Heart right ventricle (tissue), 16 donors: ENCODE data around the gene HNRNPUL2. TPM values are rescaled to one million over a fixed set of nuclear protein-coding genes. Genes with fewer than 3 reads are reported as not detected.
A peak's percentile ranks its signal among the peaks of the same experiment; 100 is the strongest.

Source experiments
- ATAC-seq, 8 donors: fragments of 200-7000 bp; cut with Tn5 transposase; one replicate each; pipeline ENCODE4 v1.9.1; 2020; ENCODE audit warnings: mild to moderate bottlenecking in 8 of 8, moderate library complexity in 8 of 8, moderate number of reproducible peaks in 1 of 8
- DNase-seq, 2 donors: peaks; one replicate each; pipeline ENCODE4 v3.0.0-alpha.2; 2020
- H3K27ac ChIP-seq, 10 donors: fragments of 200-600 bp; sonication (generic) in 2 of 10; one replicate each; pipeline versions ENCODE4 v1.5.0 to v1.8.0; 2020 to 2022; ENCODE audit warnings: mild to moderate bottlenecking in 3 of 10
- H3K27me3 ChIP-seq, 7 donors: fragments of 200-600 bp; one replicate each; pipeline ENCODE4 v1.8.0; 2021 to 2022; ENCODE audit warnings: mild to moderate bottlenecking in 2 of 7
- H3K36me3 ChIP-seq, 9 donors: fragments of 200-600 bp; sonication (generic) in 1 of 9; one replicate each; pipeline versions ENCODE4 v1.5.0 to v1.8.0; 2020 to 2022; ENCODE audit warnings: mild to moderate bottlenecking in 2 of 9
- H3K4me1 ChIP-seq, 9 donors: fragments of 200-600 bp; sonication (generic) in 1 of 9; one replicate each; pipeline versions ENCODE4 v1.5.0 to v1.8.0; 2020 to 2022; ENCODE audit warnings: mild to moderate bottlenecking in 4 of 9
- H3K4me3 ChIP-seq, 10 donors: fragments of 200-600 bp; sonication (generic) in 2 of 10; one replicate each; pipeline versions ENCODE4 v1.5.0 to v1.8.0; 2020 to 2022; ENCODE audit warnings: mild to moderate bottlenecking in 7 of 10, moderate library complexity in 2 of 10
- H3K9me3 ChIP-seq, 11 donors: fragments of 200-600 bp in 10 of 11; sonication (generic) in 2 of 11; one replicate each; pipeline versions ENCODE4 v1.5.0 to v1.8.0; 2013 to 2022; ENCODE audit warnings: mild to moderate bottlenecking in 2 of 11, control low read depth in 1 of 11, moderate library complexity in 1 of 11
- WGBS, 2 donors: extraction: QIAGEN DNeasy Blood & Tissue Kit; methylation state at CpG; one replicate each; pipeline ENCODE4 v1.1.7; 2013; ENCODE audit warnings: inconsistent platforms in 1 of 2; 5-methylcytosine and 5-hydroxymethylcytosine counted together
- intact Hi-C, 10 donors: fragments of 100-400 bp; cut with DNase I; formaldehyde crosslinking; loops; one replicate each; pipeline versions ENCODE4 v1.11.1 to v1.14.2; 2022
- polyA plus RNA-seq, 2 donors: library from polyadenylated mRNA; stranded (reverse); fragments of 200-250 nt; gene quantifications; one replicate each; pipeline ENCODE4 v1.2.3, GENCODE V29; 2013
- total RNA-seq, 10 donors: library from RNA; stranded (reverse); fragmentation: NEBNext Ultra II Directional in 3 of 10; extraction: Animal tissue kit (Norgen Biotek cat#: 25700) in 3 of 10; gene quantifications; one replicate each; pipeline versions ENCODE4 v1.2.1 to v1.2.4, GENCODE V29; 2021 to 2023
- TF ChIP-seq, protein P1 (sequence below), 9 donors: fragments of 200-600 bp; sonication (generic) in 2 of 9; IDR thresholded peaks; one replicate each; pipeline versions ENCODE4 v1.5.0 to v1.8.0; 2021 to 2022; ENCODE audit warnings: antibody characterized with exemption in 9 of 9, mild to moderate bottlenecking in 5 of 9, moderate library complexity in 1 of 9
- donor health status: Arrhythmogenic right ventricular cardiomyopathy.
- donor health status: ischemic (EF 13 %, LVEDD 7.1; RV severe dilation, severe dysfunction).
- donor health status: healthy with polysubstance abuse.
- donor health status: DM: no; HTN: yes; CAD: no.
- donor health status: DM: no; HTN: no; CAD: no.
- donor health status: ischemic (EF 25% LVEDD 6.9; RV normal size, moderate dysfunction).
- donor health status: ischemic (EF 25% LVEDD 5.7; RV mildly dilated, moderate dysfunction).
- donor health status: healthy.
- donor health status: DM: yes; HTN: yes; CAD: no.
- donor health status: Ischemic cardiomyopathy.
- donor health status: ischemic (EF 35%, LVEDD 5.7; RV mildly dilated, moderate dysfunction).
- donor health status: nonischemic (EF 11% LVEDD 7.7; RV severe dilation, severe dysfunction).
- donor health status: DM: yes; HTN: yes; CAD: no.
- donor health status: PGD.
- donor health status: ischemic (EF 29% LVEDD 5.4; RV normal size, mild dysfunction).
- donor health status: nonischemic (EF 23%, LVEDD 6.1; RV moderate dilation, normal function).

The HNRNPUL2 gene
- total and polyA plus RNA-seq, 12 donors: 21.4 to 40.9 (median 33.4) TPM

DNA sequence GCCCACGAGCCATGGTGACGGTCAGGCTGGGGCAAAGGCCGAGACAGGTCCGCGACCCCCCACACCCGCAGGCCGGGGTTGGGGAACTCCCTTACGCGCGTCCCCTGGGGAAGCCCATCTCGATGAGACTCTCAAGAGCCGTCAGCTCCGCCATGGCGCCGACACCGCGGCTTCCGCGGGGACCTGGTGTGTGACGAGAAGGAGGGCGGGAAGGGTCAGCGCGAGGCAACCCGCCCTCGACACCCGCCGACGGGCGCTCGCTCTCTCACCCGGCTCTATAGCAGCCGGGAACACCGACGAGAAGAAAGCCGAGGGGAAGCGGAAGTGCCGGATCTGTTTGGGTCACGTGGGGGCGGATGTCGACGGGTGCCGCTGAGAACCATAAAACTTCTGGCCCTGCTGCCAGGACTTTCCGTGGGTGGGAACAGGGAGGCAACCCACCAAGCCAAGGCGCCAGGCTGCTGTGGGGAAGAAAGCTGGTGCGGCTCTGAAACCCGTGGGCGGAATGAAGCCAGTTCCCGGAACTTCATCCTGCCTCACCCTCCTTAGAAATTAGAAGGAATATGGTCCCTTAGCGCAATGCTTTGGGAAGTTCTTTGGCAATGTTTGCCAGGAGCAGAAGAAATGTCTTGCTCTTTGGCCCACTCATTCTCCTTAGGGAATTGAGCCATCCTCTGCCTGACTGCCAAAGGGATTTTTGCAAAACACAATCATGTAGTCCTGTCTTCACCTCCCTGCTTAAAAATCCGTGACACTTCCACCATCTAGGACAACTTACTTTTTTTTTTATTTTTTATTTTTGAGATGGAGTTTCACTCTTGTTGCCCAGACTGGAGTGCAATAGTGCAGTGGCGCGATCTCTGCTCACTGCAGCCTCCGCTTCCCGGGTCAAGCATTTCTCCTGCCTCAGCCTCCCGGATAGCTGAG, 48.2 kb downstream of the HNRNPUL2 start, which contains the start of gene UBXN1:
Gene UBXN1, minus strand, starts transcription at position 304 of the 927 bp plus-strand sequence. Its CDS starts 150 bp downstream, at position 154.
- peak; percentile 90 to 93 (median 93) for ATAC-seq
- TF ChIP-seq, protein P1, sequence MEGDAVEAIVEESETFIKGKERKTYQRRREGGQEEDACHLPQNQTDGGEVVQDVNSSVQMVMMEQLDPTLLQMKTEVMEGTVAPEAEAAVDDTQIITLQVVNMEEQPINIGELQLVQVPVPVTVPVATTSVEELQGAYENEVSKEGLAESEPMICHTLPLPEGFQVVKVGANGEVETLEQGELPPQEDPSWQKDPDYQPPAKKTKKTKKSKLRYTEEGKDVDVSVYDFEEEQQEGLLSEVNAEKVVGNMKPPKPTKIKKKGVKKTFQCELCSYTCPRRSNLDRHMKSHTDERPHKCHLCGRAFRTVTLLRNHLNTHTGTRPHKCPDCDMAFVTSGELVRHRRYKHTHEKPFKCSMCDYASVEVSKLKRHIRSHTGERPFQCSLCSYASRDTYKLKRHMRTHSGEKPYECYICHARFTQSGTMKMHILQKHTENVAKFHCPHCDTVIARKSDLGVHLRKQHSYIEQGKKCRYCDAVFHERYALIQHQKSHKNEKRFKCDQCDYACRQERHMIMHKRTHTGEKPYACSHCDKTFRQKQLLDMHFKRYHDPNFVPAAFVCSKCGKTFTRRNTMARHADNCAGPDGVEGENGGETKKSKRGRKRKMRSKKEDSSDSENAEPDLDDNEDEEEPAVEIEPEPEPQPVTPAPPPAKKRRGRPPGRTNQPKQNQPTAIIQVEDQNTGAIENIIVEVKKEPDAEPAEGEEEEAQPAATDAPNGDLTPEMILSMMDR (IDR thresholded peaks at IDR 0.05): no peak
- Histone ChIP-seq H3K27me3 (no peaks in the 10 kb centered on the region), H3K4me3 (peak within 1 kb of the TSS; percentile 68 to 100 (median 94)), H3K4me1 (peaks cover 8 to 45% (median 33%) of the 10 kb centered on the region in 9 donors), H3K9me3 (no peaks in the 10 kb centered on the region), H3K36me3 (peaks cover 0 to 42% (median 17%) of the 10 kb centered on the region in 9 donors), H3K27ac (peak within 1 kb of the TSS; percentile 55 to 97 (median 92))
- intact Hi-C loops: no loop called here
- DNase-seq: peak; percentile 88 to 94
- WGBS, 2 donors: 4 to 6% methylated on average over 55 of the region's 55 CpGs

DNA sequence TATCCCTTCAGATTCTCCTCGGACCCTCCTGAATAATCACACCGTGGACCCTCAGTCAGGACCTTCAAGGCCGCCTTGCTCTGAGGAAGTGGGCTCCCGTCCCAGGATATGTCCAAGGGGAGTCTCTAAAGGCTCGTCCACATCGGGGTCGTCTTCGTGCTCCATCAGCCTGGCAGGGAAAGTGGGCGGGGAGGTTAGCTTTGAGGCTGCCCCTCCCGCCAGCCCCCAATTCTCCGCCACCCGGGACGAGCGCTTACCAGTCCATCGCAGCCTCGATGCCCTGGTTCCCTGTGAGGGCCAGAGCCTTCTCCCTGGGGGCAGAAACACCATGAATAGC, 48.9 kb downstream of the HNRNPUL2 start:
- WGBS, 2 donors: 3 to 5% methylated on average over 16 of the region's 16 CpGs
- TF ChIP-seq, protein P1 (IDR thresholded peaks at IDR 0.05): no peak
- intact Hi-C loops: no loop called here
- Histone ChIP-seq H3K27ac (peak overlapping the region; percentile 55 to 97 (median 92)), H3K4me1 (peaks cover 8 to 49% (median 33%) of the 10 kb centered on the region in 9 donors), H3K9me3 (no peaks in the 10 kb centered on the region), H3K4me3 (peak overlapping the region; percentile 68 to 100 (median 94)), H3K36me3 (peaks cover 0 to 48% (median 17%) of the 10 kb centered on the region in 9 donors), H3K27me3 (no peaks in the 10 kb centered on the region)
- no peak for DNase-seq
- ATAC-seq: no peak

DNA sequence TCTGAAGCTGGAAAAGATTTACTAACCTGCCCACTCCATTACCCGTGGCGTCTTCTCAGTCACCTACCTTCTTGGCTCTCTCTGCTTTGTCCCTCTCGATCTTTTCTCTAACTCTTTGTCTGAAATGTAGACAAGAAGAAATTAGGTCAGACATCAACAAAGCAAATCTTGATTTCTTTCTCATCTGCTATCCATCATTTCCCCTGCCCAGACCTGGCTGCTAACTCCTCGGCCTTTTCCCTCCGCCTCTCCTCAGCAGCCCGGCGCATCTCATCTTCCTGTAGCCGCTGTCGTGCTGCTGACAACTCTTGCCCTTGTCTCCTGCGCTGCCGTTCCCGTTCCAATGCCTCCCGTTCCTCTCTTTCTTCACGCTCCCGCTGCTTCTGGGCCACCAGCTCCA, 49.5 kb downstream of the HNRNPUL2 start:
- peak overlapping the region in 8 of 10 donors; percentile 76 to 100 (median 94) for H3K4me3 ChIP-seq
- TF ChIP-seq, protein P1 (IDR thresholded peaks at IDR 0.05): no peak
- no peak for DNase-seq
- no peak for ATAC-seq
- intact Hi-C loops: no loop called here
- 73 to 79% methylated on average over 15 of the region's 15 CpGs for WGBS, 2 donors
- H3K27ac ChIP-seq: peak overlapping the region in 3 of 10 donors; percentile 91 to 93 (median 92)
- H3K4me1 ChIP-seq: peaks cover 8 to 55% (median 39%) of the 10 kb centered on the region in 9 donors
- H3K36me3 ChIP-seq: peaks cover 0 to 55% (median 17%) of the 10 kb centered on the region in 9 donors
- H3K9me3 ChIP-seq: no peaks in the 10 kb centered on the region
- H3K27me3 ChIP-seq: no peaks in the 10 kb centered on the region

DNA sequence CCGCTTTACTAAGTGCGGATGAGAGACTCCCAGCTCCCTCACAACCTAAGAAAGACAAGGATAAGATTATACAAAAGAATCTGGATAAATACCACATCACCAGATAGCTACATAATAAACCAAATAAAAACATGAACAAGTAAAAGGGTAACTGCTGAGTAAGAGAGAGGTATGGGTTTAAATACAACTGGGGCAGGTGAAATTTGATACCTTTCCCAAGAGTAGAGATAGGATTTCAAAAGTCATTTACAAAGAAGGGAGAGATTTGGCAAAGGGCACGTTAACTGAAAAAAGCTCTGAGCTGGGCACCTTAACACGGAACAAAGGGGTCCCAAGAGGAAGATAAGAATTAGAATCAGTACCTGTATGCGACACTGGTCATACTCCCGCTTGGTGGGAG, 50.1 kb downstream of the HNRNPUL2 start:
- WGBS, 2 donors: 59 to 73% methylated on average over 6 of the region's 6 CpGs
- Histone ChIP-seq H3K36me3 (peaks cover 0 to 55% (median 17%) of the 10 kb centered on the region in 9 donors), H3K27ac (no peak overlapping the region), H3K4me3 (no peak overlapping the region), H3K4me1 (peaks cover 8 to 61% (median 45%) of the 10 kb centered on the region in 9 donors), H3K9me3 (no peaks in the 10 kb centered on the region), H3K27me3 (no peaks in the 10 kb centered on the region)
- TF ChIP-seq, protein P1 (IDR thresholded peaks at IDR 0.05): no peak
- intact Hi-C loops: no loop called here
- DNase-seq (no peak), ATAC-seq (no peak)
